Activated gamma-delta T cell treated with Interleukin-2 at 50 U/mL for 16 hours (primary cell): ENCODE results near the gene C2CD2L.
"Not testable (repeated sequence)": the region's sequence is repeated elsewhere in the genome, so short reads cannot be mapped to it uniquely, and the experiment has no call there.

Experiments
- DNase-seq: peaks from one replicate; pipeline ENCODE4 v3.0.0-alpha.2; 2020

C2CD2L gene

GRCh38 chr11:119153049-119153818 lies 46.1 kb downstream of the C2CD2L start:
- DNase-seq: no peak

DNA sequence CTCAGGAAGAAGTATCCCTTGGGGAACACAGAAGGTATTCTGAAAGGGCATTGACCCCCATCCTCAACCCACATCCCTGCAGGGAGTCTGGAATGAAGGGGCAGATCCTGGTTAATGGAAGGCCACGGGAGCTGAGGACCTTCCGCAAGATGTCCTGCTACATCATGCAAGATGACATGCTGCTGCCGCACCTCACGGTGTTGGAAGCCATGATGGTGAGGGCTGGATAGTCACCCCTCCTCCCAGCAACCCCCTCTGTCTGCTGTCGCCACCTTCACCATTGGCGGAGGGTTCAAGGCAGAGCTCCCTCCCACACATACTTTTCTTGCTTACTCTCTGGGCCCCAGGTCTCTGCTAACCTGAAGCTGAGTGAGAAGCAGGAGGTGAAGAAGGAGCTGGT lies 47.0 kb downstream of the C2CD2L start:
- no peak for DNase-seq

DNA sequence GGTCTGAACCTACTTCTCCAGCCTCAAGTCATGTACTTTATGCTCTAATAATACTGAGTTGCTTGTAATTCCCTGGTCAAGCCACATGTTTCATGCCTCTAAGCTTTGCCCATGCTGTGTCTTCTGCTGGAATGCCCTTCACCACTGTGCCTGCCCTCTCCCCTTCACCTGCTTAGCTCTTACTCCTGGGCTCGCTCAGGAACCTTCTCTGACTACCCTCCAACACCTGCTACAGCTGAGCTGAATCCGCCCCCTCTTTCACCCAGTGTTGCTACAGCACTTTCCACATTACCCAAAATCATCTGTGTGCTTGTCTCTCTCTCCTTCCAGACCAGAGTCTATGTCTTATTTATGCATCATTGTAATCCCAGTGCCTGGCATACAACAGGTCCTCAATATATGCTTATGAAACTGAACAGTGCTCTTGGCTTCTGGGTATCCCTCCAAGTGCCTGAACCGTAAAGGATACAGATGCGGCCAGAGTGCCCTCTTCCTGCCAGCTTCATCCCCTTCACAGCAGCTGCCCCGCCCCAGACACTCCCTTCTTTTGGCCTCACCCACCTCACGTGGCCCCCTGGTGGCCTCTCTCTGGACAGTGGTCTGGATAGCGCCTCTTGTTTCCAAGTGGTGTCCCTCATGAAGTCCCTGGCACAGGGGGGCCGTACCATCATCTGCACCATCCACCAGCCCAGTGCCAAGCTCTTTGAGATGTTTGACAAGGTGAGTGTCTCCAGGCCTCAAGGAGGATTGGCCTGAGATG lies 48.8 kb downstream of the C2CD2L start:
- DNase-seq: no peak

- no peak for DNase-seq
These were observed 49.4 kb downstream of the C2CD2L start for GRCh38 chr11:119156496-119156895.

DNA sequence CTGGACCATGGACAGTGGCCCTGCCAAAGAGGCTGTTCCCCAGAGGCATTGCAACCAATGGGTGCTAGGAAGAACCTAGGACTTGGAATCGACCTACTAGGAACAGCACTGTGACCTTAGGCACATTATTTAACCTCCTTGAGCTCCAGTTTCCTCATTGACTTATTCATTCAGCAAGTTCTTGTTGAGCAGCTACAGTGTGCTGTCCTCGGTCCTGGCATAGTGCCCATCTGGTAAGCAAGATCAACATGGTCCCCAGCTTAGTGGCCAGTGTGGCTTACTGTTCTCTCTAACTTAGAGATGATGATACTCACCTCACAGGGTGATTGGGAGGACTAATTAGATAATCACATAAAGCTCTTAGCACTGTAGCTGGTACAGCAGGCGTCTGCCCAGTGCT lies 49.9 kb downstream of the C2CD2L start:
- no peak for DNase-seq

DNA sequence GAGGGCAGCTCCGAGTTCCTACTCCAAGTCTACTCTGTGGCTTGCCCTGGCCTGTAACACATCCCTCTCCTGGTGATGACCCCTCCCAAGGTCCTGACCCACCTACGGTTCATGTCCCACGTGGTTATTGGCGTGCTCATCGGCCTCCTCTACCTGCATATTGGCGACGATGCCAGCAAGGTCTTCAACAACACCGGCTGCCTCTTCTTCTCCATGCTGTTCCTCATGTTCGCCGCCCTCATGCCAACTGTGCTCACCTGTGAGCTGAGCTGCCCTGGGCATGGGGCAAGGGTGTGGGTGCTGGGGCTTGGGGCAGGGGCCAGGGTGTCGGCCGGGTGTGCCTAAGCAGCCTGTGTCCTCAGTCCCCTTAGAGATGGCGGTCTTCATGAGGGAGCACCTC lies 51.3 kb downstream of the C2CD2L start:
- no peak for DNase-seq

GRCh38 chr11:119160151-119160550 lies 53.0 kb downstream of the C2CD2L start:
- DNase-seq: no peak

- DNase-seq: no peak
These were observed 54.7 kb downstream of the C2CD2L start for GRCh38 chr11:119161871-119162270.

DNA sequence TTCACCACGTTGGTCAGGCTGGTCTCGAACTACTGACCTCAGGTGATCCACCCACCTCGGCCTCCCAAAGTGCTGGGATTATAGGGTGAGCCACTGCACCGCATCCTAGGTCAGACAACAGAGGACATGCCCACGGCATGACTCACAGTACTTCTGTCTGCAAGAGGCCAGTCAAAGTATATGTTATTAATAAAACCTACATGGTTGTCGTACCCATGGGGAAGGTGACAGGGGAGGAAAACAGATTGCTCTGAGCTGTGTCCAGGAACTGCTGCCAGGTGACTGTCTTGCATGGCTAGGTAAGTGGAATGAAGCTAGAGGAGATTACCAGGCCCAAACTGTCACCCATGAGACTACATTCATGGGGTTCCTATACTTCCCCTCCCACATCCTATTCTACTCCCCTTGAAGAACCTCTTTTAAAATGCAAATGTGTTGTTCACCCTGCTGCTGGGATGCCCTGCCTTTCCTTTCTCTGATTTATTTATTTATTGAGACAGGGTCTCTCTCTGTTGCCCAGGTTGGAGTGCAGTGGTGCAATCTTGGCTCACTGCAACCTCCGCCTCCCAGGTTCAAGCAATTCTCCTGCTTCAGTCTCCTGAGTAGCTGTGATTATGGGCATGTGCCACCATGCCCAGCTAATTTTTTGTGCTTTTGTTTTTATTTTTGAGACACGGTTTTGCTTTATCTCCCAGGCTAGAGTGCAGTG lies 59.4 kb downstream of the C2CD2L start:
- no peak for DNase-seq

DNA sequence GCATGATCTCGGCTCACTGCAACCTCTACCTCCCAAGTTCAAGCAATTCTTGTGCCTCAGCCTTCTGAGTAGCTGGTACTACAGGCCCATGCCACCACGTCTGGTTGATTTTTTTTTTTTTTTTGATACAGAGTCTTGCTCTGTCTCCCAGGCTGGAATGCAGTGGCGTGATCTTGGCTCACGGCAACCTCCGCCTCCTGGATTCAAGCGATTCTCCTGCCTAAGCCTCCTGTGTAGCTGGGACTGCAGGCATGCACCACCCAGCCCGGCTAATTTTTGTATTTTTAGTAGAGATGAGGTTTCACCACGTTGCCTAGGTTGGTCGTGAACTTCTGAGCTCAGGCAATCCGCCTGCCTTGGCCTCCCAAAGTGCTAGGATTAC lies 59.9 kb downstream of the C2CD2L start:
- not testable (repeated sequence) for DNase-seq

- no peak for DNase-seq
These were observed 60.8 kb downstream of the C2CD2L start for GRCh38 chr11:119167933-119168332.
